T-helper 1 cell (primary cell): ENCODE results near the gene MFAP1.

Experiments
- DNase-seq, 5 donors: peaks; one replicate each; pipeline ENCODE4 v3.0.0-alpha.2; 2012 to 2020

The MFAP1 gene

DNA sequence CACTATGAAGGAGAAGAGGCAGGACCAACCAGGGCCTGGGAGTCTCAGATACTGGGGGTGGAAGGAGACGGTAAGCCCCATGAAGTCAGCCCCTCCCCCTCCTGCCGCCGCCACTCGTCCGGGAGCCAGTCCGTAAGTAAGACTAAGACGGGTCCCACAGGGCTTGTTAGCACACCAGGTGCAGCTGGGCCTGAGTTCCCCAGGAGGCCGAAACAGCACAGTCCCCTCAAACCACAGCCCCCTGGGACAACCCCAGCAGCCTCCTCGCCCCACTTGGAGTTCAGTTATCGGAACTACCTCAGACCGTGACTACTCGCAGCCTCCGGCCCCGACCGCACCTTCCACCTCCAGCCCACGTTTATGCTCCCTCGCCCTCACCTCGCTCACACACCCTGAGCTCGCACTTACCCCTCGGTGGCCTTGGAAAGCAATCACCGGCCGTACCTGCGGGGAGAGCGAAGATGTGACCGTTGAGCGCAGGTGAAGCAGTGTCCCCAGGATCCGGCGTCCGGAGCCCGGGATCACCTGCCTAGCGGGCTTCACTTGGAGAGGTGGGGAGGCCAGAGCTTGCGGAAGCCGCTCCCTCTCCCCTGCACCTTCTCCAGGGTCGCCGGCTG, 48.3 kb downstream of the MFAP1 start:
- no peak for DNase-seq

DNA sequence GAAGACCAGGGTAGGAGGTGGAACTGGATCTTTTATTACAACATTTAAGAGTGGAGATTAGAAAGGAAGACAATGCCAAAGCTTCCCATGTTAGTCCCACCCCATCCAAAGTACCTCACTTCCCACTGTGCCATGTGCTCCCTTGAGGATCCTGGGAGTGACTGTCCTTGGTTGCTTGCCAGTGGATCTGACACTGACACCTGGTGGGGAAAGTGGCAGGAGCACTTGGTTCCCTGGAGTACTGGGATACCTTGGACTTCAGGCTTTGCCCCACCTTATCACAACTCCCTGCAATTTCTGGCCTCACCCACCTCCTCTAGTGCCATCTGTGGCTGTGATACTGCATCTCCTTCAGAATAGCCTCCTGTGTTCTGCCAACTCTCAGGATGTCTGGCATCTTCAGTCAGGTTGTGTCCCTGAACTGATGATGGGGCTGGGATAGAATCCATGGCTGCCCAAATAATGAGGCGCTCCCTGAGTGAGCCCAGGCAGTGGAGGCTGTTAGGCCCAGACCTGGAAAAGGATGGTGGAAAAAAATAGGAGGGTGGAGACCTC, 49.0 kb downstream of the MFAP1 start:
- DNase-seq = no peak

DNA sequence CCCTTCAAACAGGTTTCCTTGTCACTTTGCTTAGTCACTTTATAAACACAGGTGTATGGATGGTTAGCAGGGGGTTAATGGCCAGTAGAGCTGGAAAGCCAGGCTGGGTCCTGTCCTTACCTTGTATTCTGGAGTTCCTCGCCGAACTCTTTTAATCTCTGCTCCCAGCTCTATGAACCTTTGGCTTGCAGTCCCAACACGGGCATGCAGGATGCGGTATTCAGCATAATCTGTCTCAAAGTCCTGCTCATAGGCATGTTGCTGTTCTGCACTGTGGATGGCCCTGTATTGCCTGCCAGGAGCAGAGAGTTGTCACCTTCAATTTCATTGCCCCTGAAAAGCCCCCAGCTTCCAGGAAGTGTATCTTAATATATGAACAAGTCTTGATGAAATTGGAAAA, 50.4 kb downstream of the MFAP1 start:
- DNase-seq = no peak

DNA sequence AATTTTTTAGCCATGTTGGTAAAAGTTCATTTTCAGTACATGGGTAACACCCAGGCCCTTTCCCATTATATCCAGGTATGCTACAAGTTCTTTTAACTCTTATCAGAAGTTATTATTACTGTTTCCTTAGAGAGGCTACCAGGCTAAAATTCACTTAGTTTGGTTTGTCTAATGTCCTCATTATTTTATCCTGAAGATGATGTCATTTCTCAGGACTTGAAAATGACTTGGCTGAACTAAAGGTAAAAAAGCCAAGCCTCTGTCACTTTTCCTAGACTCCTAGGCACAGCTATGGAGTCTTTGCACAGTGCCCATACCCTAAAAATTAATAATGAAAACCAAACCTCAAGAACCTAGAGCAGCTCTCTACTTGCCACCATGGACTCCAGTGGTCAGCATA, 51.9 kb downstream of the MFAP1 start:
- DNase-seq = no peak

DNA sequence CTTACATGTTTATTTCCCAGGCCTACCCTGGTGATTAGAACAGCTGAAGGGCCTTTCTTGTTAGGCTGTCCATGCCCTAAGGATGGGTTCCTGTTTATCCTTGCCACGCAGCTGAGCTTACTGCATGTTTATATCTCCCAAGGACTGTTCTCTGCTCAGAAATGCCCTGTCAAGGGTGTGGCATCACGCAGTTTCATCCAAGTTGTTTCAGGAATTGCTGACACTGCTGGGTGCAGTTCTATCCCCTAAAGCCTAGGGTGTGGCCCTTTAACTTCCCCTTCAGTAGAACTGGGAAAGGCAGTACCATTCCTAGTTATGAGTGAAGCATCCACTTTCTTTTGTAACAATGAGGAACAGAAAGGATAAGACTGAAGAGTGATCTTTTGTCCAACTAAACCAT, 52.7 kb downstream of the MFAP1 start:
- no peak for DNase-seq

DNA sequence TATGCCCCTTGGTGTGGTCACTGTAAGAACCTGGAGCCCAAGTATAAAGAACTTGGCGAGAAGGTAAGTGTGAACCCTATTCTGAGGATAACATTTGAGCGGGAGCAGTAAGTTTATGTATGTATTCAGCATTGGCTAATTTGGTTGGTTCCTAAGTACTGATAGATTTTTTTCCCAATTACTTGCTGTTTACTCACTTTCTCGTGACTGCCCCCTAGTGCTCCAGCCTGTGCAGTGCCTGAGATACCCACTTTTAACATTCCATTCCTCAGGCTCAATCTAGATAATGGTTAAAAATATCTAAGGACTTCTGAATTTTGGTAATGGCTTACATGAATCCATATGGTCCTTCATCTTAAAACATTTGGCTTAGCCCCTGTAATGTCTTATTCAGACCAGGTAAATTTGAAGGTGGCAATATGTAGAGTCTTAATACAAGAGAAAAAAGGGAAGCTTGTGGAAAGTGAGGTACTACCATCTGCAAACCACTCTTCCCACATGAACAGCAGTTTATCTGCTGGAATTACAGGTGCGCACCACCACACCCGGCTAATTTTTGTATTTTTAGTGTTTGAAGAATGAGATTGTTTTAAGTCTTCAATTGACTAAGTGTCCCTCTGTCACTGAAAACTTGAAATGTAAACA, 54.8 kb downstream of the MFAP1 start:
- DNase-seq = peak in 4 of 5 donors; percentile 26 to 57 (median 48)

DNA sequence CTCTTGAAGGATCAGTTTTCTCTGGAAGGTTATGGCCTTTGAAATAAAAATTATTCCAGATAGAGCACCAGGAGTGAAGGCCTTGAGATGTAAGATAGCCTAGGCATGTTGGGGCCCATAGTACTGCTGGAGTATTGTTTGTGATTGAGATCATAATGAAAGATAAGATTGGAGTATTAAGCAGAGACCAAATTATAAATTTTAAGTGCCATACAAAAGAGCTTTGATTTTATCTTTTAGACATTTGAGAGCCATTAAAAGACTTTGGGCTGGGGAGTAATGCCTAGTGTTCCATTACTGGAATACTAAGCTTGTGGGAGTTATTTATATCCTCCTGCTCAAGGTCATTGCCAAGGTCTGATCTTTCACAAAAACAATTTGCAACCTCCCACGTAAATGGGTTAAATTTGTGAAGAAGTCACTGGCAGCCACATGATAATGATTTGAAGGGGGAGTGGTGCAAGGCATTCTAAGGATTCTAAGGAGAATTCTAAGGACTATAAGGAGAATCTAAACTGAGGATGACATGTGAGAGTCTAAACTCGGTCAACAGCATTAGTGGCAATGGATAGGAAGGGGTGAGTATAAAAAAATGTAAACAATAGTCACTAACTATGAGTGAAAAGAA, 60.6 kb downstream of the MFAP1 start:
- no peak for DNase-seq

DNA sequence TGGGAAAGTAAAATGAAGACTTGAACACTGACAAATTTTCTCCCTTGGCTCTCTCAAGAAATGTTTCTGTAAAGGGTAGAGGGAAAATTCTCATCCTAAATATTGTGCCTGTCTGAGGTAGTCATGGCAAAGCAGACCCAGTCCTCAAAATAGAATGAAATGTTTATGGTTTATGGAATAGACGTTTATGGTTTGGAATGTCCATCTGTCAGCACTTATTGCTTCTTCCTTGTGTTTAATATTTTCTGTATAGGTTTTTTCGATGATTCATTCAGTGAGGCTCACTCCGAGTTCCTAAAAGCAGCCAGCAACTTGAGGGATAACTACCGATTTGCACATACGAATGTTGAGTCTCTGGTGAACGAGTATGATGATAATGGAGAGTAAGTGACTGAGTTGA, 61.7 kb downstream of the MFAP1 start:
- DNase-seq = no peak
